GM23248 (cell line): ENCODE measurements around the gene F5.

ENCODE experiments used
- EZH2 ChIP-seq: fragments of 200-600 bp; sonication (generic); IDR thresholded peaks from 2 replicates; pipeline ENCODE4 v1.6.1; 2018; ENCODE audit warnings: antibody characterized with exemption, mild to moderate bottlenecking; ENCODE audit not compliant: insufficient read depth, poor library complexity, severe bottlenecking
- EZH2phosphoT487 ChIP-seq: fragments of 200-600 bp; sonication (generic); IDR thresholded peaks from 2 replicates; pipeline ENCODE4 v1.6.1; 2018; ENCODE audit warnings: antibody characterized with exemption, moderate library complexity, mild to moderate bottlenecking, low read depth; ENCODE audit not compliant: insufficient read depth

DNA sequence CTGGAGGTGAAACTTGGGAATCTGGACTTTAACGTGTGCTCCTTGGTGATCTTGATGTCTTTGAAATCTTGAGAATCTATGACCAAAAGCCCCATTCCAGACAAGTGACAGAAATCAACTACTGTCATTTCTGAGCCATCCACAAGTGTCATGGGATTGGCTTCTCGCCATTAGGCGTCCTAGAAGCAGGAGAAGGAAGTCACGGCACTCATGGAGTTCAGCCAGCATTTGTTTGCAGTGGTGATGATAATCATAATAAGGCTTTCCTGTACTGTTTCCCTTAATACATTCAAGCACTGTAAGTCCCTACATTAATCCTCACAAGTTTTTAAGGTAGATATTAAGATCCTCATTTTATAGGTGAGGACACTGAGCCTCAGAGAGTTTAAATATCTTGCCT, 11.9 kb downstream of the F5 start:
- TF ChIP-seq EZH2 (no peak), EZH2phosphoT487 (no peak)
